ENCODE measurements around the gene FKBP1A.

Gene FKBP1A

DNA sequence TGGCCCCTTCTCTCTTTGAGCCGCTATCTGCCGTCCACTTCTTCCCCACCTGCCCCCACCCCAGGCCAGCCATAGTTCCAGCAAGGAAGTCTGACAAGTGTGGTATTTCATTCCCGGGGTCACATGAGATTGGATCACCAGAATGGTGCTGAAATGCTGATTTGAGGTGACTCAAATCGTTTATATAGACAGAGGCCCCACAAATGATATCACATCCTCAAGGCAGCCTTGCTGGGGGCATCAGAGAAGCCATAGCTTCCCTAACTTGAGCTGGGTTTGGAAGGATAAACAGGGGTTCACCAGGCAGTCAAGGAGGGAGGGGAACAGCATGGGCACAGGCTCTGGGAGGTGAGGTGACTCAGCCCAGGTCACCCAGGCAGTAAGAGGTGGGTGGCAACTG, 73.8 kb downstream of the FKBP1A start:
- no peak for DNase-seq (ENCODE audit: low read depth, low spot score)

Data from activated naive CD8-positive, alpha-beta T cell treated with anti-CD3 and anti-CD28 coated beads, Interleukin-2, amount 50 U/mL, for 16 hours (primary cell).